ENCODE measurements around the gene IGSF21. TPM values are rescaled to one million over a fixed set of nuclear protein-coding genes. Genes with fewer than 3 reads are reported as not detected.
"Not testable (repeated sequence)": the region's sequence is repeated elsewhere in the genome, so short reads cannot be mapped to it uniquely, and the experiment has no call there.

The IGSF21 gene
- total RNA-seq, 1 donor from 2014 or later: 1.3 TPM

GRCh38 chr1:18360251-18360650, 252.7 kb downstream of the IGSF21 start:
- peaks cover 10% of the 10 kb centered on the region for H3K27me3 Mint-ChIP-seq (ENCODE audit: unreplicated experiment)
- peaks cover 3% of the 10 kb centered on the region for H3K36me3 Mint-ChIP-seq (ENCODE audit: unreplicated experiment)
- no peak overlapping the region for H3K27ac Mint-ChIP-seq (ENCODE audit: unreplicated experiment)
- H3K4me1 Mint-ChIP-seq (ENCODE audit: low read depth, unreplicated experiment): no peaks in the 10 kb centered on the region
- no peak for DNase-seq
- no peak overlapping the region for H3K4me3 Mint-ChIP-seq (ENCODE audit: unreplicated experiment)
- no peak for TF ChIP-seq CTCF (IDR thresholded peaks at IDR 0.05; ENCODE audit: partially characterized antibody, unreplicated experiment)
- peaks cover 6% of the 10 kb centered on the region for H3K9me3 Mint-ChIP-seq (ENCODE audit: unreplicated experiment)

- no peak overlapping the region for H3K27ac Mint-ChIP-seq (ENCODE audit: unreplicated experiment)
- TF ChIP-seq CTCF (IDR thresholded peaks at IDR 0.05; ENCODE audit: partially characterized antibody, unreplicated experiment): no peak
- peaks cover 12% of the 10 kb centered on the region for H3K27me3 Mint-ChIP-seq (ENCODE audit: unreplicated experiment)
- DNase-seq: no peak
- no peak overlapping the region for H3K4me3 Mint-ChIP-seq (ENCODE audit: unreplicated experiment)
- peaks cover 7% of the 10 kb centered on the region for H3K9me3 Mint-ChIP-seq (ENCODE audit: unreplicated experiment)
- peaks cover 20% of the 10 kb centered on the region for H3K36me3 Mint-ChIP-seq (ENCODE audit: unreplicated experiment)
- H3K4me1 Mint-ChIP-seq (ENCODE audit: low read depth, unreplicated experiment): no peaks in the 10 kb centered on the region
Observed at GRCh38 chr1:18362150-18362549, 254.6 kb downstream of the IGSF21 start.

- Mint-ChIP-seq H3K36me3 (ENCODE audit: unreplicated experiment) (peaks cover 20% of the 10 kb centered on the region), H3K9me3 (ENCODE audit: unreplicated experiment) (peaks cover 7% of the 10 kb centered on the region), H3K4me1 (ENCODE audit: low read depth, unreplicated experiment) (no peaks in the 10 kb centered on the region), H3K4me3 (ENCODE audit: unreplicated experiment) (no peak overlapping the region), H3K27me3 (ENCODE audit: unreplicated experiment) (peaks cover 12% of the 10 kb centered on the region), H3K27ac (ENCODE audit: unreplicated experiment) (no peak overlapping the region)
- DNase-seq: no peak
- TF ChIP-seq CTCF (IDR thresholded peaks at IDR 0.05; ENCODE audit: partially characterized antibody, unreplicated experiment): no peak
Observed at GRCh38 chr1:18363436-18363835, 255.8 kb downstream of the IGSF21 start.

- no peak for TF ChIP-seq CTCF (IDR thresholded peaks at IDR 0.05; ENCODE audit: partially characterized antibody, unreplicated experiment)
- Mint-ChIP-seq H3K27ac (ENCODE audit: unreplicated experiment) (no peak overlapping the region), H3K36me3 (ENCODE audit: unreplicated experiment) (peaks cover 24% of the 10 kb centered on the region), H3K27me3 (ENCODE audit: unreplicated experiment) (peaks cover 9% of the 10 kb centered on the region), H3K4me3 (ENCODE audit: unreplicated experiment) (no peak overlapping the region), H3K4me1 (ENCODE audit: low read depth, unreplicated experiment) (no peaks in the 10 kb centered on the region), H3K9me3 (ENCODE audit: unreplicated experiment) (peaks cover 7% of the 10 kb centered on the region)
- DNase-seq: no peak
Observed at GRCh38 chr1:18365099-18365705, 257.6 kb downstream of the IGSF21 start.

- H3K36me3 Mint-ChIP-seq (ENCODE audit: unreplicated experiment); H3K4me3 Mint-ChIP-seq (ENCODE audit: unreplicated experiment); H3K4me1 Mint-ChIP-seq (ENCODE audit: low read depth, unreplicated experiment); H3K27me3 Mint-ChIP-seq (ENCODE audit: unreplicated experiment); DNase-seq; H3K9me3 Mint-ChIP-seq (ENCODE audit: unreplicated experiment); H3K27ac Mint-ChIP-seq (ENCODE audit: unreplicated experiment): not testable (repeated sequence)
Observed at GRCh38 chr1:18372505-18372904, 264.9 kb downstream of the IGSF21 start.
